ENCODE measurements around the gene STAP2.

The STAP2 gene

DNA sequence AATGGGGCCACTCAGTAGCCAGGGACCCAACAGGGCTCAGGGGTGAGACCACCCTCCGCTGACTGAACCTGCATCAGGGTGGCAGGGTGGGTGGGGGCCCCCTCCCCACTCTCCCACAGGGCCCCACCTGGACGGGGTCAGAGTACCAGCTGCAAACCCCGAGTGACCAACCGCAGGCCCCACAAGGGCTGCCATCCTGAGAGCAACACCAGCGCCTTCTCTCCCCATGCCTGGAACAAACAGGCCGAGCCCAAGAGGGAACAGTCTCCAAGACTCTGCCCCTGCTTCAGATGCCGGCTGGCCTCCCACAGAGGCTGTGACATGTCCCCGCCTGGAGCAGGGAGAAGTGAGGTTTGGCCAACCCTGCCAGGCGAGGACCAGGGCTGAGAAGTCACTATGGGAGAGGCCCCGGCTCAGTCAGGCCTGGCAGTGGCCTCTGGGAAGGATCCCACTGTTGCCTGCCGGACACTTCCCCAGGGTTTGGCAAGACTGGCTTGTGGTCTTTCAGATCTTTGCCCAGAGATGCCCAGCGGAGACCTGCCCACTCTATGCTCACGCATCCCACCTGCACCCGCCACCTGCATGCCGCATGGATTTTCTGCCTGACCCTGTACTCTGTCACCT, 31.9 kb upstream of the STAP2 start:
- no peak for DNase-seq (ENCODE audit: low read depth)

DNA sequence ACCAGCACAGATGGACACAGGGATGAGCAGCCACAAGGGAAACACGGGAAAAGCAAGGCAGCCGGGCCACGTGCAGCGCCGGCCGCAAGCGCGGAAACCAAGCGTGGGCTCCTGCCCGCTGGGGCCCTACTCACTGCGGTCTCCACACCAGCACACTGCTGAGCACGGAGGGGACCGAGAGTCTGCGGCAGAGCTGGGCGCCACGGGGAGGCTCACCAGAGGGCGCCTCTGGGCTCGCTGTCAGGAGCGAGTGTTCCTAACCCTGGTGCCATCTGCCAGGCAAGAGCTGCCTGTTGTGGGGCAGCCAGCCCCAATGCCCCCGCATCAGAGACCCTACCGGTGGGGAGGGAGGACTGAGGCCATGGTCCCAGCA, 31.2 kb upstream of the STAP2 start:
- DNase-seq (ENCODE audit: low read depth) = peak; percentile 64

DNA sequence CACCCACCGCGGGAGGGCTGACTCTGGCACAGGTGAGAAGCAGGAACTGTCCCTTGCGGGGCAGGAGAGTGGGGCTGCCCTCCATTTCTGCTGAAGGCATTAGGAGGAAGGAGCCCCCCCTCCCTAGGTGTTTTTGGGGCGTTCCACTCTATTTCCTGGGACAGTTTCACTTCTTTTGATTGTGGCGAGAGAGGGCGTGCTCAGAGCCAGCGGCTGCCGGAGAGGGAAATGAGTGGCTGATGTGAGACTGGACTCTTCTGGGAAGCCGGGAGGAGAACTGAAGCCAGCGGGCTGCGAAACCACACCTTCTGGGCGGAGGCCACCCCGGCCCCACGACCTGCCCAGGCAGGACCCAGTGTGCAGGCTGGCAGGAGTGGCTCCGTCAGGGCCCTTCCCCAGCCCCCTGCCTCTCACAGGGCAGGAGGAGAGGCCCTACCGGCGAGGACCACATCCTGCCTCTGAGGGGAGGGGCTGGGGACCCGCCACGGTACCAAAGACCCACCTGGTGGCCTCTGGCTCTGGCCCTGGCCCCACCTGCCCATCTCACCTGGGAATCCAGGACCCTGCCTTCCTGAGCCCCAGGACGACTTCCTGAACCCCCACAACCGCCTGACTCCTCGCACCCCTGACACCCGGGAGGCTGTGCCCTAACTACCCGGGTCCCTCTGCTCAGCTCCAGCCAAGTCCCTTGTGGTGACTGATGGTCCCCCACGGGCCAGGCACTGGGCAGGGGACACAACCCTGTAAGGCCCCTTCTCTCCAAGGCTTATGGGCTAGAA, 30.7 kb upstream of the STAP2 start:
- DNase-seq (ENCODE audit: low read depth) = peak; percentile 28

DNA sequence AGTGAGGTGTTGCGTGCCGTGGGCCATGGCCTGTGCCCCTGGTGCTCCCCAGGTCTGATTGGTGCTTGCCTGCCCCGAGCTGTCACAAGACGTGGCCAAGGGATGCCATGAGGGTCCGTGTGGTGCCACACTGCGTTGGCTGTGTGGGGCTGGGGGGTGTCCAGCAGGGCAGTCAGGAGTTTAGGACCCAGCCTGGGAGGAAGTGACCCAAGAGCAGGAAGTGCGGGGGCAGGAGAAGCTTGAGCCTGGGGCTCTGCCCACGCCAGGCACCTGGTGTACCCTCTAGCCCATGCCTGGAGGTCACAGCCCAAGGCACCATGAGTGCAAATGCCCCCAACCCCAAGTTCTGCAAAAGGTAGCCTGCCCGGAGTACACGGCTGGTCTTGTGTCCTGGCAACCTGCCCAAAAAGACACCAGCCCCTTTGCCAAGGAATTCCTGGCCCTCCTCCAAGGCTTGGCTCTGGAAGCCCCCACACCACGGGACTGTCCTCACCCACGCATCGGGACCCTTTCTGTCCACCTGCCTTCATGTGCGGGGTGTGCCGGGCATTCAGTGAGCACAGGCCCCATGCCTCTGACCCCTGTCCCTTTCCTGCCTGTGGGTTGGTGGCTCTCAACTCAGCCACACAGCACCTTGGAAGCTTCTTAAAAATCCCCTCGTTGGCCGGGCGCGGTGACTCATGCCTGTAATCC, 29.6 kb upstream of the STAP2 start:
- no peak for DNase-seq (ENCODE audit: low read depth)

DNA sequence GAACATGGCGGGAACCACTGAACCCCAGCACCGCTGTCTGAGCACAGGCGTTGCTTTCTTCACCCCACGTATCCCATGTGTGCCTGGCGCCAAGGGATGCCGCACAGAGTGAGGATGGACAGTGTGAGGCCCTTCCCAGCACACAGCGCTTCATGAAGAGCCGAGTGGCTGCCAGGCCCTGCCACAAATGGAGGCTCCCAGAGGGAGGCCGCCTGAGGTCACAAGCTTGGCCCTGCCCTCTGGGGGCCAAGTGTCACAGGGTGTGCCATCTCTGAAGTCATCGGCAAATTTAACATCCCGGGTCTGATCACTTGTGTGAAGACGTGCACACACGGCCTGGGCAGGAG, 29.1 kb upstream of the STAP2 start:
- DNase-seq (ENCODE audit: low read depth) = no peak

DNA sequence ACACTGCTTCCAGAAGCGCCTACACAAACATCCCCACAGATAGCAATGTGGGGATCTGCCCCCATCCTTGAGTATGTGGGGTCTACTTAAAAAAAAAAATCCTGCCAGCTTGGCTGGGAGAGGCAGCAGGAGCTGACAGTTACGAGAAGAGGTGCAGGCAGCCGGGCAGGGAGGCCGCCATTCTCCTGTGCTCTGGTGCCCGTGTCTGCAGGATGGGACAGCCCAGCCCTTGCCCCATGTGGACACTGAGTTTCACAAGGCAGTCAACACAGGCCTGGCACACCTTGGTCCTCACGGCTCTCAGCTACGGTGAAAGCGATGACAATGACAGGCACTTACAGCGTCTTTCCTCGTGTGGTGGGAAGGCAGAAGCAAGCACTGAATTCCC, 28.7 kb upstream of the STAP2 start:
- DNase-seq (ENCODE audit: low read depth) = no peak

DNA sequence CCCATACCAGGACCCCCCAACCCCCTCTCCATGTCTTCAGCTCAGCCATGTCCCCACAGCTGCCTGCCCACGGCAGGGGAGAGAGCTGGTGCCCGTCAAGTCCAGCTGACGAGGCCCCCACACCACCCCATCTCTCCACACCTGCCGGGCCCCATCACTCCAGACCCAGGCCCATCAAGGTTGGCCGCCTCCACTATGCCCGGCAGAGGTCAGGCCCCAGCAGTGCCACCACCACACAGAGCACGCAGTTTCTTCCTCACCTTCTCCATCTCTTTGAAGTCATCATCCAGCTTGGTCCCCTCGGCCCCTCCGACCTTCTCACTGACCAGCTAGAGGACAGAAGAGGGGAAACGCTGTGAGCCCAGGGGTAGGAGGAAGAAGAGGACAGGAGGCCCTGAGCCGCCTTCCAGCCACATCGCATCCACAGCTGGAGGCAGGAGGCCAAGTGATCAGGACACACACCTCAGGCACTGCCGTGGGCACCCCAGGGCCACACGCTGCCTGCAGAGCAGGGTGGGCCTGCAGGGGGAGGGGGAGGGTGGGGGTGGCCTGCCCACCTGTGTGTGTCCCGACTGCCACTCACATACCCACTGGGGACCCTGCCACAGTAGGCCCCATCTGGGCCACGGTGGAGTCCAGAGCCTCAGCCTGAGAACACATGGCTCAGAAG, 28.2 kb upstream of the STAP2 start:
- DNase-seq (ENCODE audit: low read depth) = no peak

DNA sequence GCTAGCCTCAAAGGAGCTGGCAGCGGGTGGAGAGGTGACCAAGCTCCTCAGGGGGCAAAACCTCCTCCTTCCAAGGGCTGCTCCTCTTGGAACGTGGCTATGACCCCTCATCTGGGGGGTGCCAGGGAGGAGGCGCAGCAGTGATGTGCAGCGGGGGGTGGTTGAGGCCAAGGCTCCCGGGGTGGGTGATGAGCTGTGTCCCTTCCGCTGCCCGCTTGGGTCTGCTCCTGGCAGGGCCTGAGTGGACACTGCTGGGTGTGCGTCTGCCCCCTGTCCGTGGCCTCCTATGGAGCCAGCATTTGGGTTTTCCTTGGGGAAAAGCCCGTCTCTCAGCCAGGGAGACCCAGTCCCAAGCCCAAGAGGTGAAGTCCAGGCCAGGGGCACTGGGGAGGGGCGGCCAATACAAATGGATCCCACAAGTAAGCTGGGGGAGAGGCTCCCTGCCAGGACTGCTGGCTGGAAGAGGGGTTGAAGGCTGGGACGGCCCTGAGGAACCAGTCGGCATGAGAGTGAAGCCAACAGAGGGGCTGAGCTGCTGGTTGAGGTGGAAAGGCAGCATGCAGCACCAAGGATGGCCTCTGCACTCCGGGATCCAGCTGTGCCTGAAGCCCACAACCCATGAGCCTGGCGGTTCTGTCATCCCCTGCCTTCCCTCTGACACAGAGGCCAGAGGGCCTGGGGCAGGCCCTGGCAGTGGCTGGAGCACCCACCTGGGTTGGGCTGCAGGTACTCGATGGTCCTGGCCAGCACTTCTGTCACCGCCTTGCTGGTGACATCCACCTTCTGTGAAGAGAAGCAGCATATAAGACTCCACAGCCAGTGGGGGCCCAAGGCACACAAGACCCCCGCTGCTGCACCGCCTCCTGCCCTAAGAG, 27.4 kb upstream of the STAP2 start:
- no peak for DNase-seq (ENCODE audit: low read depth)

DNA sequence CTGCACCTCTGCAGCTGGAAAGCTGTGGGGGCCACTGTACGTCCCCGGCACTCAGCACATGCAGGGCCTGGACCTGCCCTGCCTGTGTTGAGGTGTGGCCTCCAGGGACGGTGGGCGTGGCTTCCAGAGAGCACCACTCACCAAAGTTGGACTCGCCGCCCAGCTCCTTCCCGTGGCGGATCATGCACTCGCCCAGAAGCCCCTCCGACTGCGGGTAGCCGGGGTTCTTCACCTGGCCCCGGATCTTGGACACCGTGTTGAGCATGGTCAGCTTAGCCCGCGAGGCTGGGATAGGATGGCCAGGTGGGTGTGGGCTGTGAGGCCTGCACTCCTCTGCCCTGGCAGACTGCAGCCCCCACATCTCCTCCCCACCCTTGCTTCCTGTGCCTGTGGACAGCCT, 26.7 kb upstream of the STAP2 start:
- DNase-seq (ENCODE audit: low read depth) = no peak

DNA sequence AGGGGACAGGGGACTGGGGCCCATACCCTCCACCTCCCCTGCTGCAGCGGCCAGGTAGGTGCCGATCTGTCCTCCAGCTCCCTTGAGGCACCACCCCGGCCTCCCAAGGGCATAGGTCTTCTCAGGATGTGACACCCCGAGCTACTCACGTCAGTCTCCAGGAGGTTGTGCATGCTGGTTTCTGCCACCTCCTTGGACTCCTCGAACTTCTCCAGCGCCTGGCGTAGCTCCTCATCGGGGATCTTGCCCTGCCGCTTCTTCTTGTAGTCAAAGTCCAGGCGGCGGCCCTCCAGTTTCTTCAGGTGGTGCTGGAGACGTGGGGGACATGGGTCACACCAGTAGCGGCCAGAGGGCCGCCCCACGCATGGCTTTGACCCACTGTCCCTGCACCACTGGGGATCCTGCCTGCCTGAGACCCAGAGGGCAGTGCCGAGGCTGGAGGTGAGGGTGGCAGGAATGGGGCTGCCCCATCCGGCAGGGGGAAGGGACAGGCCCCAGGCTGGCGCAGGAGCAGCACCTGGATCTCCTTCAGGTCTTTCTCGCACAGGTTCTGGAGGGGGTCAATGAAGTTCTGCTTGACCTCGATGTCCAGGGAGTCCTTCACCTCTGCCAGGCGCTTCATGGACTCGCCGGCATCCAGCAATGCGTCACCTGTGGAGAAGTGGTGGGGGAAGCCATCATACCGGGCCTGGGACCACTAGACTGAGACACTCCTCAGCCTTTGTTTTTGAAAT, 25.1 kb upstream of the STAP2 start:
- no peak for DNase-seq (ENCODE audit: low read depth)

DNA sequence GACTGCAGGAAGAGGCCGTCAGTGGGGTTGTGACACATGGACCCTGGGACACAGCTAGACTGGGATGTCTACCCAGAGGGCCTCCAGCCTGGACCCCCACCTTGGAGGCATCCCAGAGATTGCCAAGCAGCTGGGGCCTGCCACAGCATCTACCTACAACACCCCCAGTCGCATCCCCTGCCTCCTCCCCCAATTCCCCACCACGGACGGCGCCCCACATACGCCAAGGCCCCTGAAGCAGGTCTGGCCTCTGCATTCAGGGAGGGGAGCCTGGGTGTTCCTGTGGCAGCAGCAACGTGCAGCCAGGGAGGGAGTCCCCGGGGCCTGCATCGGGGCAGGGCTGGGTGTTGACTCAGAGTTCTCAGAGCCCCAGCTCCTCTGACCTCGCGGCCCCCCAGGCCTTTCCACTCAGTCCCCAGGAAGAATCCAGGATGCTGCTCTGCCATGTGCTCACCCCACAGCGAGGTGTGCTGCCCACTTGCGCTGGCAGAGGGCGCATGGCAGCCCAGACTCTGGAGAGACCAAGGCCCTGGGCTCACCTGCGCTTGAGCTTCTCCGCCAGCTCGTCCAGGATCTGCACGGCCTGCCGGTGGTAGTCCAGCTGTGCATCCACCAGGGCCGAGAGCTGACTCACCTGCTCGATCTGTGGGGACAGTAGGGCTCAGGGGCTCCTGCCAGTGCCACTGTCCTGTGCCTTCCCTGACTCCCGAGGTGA, 24.4 kb upstream of the STAP2 start:
- DNase-seq (ENCODE audit: low read depth) = no peak

DNA sequence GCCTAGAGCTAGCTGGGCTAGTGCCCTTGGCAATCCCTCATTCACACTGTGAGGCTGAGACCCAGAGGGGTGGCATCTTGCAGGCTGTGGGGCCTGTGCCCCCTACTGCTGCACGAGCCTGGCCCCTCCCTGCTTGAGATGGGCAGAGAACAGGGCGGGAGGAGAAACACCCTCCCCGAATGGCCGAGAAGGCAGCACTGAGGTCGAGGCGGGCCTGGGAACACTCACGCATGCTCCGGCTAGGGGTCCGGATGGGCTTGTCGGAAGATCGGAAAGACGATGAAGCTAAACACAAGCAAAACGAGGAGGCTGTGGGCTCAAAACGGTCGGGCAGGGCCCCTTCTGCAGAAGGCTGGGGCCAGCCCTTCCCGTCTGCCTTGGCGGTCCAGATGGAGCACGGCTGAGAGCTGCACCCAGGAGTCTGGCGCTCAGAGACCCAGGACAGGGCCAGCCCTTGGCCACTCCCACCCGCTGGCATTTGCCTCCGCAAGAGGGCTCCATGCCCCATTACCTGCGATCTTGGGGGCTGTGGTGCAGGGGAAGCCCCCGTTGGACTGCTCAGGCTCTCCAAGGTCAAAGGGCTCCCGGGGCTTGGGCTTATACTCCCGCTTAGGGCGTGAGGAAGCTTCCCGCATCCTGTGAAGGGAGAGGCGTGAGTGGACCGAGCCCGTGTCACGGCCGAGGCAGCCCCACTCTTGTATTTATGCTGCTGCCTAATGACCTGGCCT, 23.6 kb upstream of the STAP2 start:
- DNase-seq (ENCODE audit: low read depth) = no peak

DNA sequence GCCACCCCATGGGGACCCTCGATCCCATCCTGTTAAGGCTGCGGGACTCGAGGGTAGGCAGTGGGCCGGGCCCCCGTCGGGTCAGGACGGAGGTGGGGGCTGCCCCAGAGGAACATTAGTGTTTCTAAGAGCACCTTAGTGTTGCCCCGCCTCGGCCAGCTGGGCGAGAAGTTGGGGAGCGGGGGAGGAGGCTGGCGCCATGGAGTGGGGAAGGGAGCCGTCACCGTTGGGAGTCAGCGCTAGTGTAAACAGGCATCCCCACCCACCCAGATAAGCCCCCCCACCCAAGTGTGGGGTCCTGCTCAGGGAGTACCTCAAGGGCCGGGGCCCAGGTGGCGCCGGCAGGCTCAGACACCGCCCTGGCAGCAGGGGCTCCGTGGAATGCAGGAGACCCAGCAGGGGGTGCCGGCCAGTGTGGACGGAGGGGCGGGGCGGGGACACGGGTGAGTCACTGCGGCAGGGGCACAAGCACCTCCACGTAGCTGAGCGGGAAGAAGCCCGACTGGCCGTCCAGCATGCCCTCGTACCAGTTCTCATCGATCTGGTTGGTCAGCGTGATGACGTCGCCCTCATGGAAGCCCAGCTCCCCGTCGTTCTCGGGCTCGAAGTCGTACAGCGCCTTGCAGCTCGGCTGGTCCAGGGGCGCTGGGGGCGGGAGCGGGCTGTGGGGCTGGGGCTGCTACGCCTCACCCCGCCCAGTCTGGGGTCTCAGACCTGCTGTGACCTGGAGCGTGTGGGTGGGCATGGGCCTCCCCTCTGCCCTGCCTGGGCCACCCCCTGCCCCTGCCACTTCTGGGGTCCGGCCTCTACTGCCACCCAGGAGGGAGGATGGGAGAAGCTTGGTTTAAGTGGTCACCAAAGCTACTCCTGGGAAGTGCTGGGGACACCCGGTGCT, 22.8 kb upstream of the STAP2 start:
- no peak for DNase-seq (ENCODE audit: low read depth)

DNA sequence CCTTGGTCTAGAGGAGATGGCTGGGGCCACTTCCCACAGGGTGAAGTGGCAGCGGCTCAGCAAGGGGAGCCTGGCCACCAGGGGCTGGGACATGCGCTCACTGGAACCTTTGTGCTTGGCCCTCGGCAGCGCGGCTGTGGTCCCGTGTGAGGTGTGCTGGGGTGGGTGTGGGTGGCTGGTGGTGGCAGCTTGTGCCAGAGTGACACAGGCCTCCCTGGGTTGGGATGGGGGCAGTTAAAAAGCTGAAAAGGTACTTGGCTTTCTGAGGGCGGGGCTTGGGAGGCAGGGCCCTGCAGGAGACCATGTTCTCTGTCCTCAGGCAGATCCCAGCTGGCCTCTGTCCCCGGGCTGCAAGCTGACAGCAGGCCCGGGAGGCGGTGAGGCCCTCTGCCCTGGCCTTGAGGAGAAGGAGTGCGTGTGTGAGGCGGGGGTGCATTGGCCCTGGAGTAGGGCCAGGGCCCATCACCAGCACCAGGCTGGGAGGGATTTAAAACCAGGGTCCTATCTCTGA, 22.1 kb upstream of the STAP2 start:
- no peak for DNase-seq (ENCODE audit: low read depth)

DNA sequence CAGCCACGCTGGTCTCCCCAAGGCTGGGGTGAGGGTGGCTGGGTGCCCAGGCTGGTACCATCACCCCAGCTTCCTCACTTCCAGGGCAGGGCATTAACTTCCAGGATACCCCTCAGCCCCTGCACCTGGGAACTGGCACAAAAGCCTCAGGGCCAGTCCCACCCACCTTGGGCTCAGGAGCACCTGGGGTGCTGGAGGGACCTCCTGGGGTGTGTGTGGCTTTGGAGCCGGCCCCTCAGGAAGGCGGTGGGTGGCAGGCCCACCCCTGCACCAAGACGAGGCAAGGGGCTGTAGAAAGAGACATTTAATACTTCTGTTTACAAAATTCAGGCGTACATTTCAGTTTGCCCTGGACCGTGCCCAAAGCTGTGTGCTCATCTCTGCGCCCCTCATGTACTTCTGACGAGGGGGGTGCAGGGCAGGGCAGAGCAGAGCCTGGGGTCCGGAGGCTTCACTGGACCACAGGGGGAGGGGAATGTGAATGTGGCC, 21.5 kb upstream of the STAP2 start:
- DNase-seq (ENCODE audit: low read depth) = no peak

DNA sequence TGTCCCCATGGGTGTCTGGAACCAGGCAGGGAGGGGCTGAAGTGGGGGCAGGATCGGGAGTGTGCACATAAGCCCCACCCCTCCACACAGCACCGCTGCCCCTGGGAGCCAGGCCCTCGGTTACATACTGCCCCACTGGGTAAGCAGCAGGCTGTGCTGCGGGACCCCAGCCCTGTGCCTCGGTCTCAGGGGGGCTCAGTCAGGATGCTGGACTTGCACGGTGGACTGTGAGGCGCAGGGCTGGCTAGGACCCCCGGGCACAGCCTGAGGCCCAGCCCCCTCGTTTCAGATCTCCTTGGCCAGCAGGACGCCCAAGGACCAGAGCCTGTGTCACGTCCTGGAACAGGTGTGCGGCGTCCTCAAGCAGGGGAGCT, 21.0 kb upstream of the STAP2 start:
- DNase-seq (ENCODE audit: low read depth) = no peak

DNA sequence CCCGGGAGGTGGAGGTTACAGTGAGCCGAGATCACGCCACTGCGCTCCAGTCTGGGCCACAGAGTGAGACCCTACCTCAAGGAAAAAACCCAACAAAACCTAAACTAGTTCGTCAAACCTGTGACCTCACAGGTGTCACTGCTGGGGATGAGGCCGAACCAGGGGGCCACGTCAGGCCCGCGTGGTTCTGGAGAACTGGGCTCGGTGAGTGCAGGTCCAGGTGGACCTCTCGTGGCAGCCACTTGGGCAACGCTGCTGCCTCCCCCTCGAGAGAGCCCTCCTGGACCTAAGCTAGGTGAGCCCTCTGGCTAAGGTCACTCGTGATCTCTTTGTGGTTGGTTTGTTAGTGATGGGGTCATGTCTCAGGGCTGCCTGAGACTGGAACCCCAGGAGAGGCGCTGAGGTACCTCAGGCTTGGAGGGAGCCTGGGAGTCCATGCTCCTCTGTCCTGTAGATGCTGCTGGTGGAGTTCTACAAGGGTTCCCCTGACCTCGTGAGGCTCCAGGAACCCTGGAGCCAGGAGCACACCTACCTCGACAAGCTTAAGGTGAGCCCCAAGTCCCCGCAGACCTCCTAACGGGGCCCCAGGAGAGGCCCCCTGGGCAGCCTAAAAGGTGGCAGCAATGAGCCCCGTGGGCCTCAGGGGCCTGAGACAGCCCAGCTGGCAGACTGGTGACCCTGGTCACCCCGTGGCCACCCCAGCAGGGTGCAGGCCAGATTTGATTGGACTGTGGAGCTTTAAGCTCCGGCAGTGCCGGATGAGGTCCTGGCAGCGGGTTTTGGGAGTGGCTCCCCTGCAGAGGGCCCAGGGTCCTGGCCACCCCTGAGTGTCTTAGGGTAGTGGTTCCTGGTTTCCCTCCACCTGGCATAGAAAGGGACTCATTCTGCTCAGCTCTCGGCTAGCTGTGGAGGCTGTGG, 20.3 kb upstream of the STAP2 start:
- no peak for DNase-seq (ENCODE audit: low read depth)
